PC-3 (cell line): ENCODE measurements around the gene ETS1. TPM values are rescaled to one million over a fixed set of nuclear protein-coding genes. Genes with fewer than 3 reads are reported as not detected.

Experiments used
- ATAC-seq: fragments of 200-7000 bp; cut with Tn5 transposase; 2 replicates; pipeline ENCODE4 v1.9.1; 2020; ENCODE audit warnings: mild to moderate bottlenecking, moderate library complexity
- BruUV-seq: library from RNA; stranded (reverse); fragments of 400-500 nt; replicated peaks from 2 replicates; lab custom pipeline; 2021; lab: Mats Ljungman, UMichigan
- CTCF ChIA-PET: fragments of 300-600 bp; sonication (Branson Sonifier 250); formaldehyde crosslinking; loops from one replicate; lab custom pipeline; 2022; ENCODE audit warnings: antibody characterized with exemption; lab: Charles Lee
- POLR2A ChIA-PET: fragments of 300-600 bp; sonication (Branson Sonifier 250); formaldehyde crosslinking; loops from one replicate; lab custom pipeline; 2022; ENCODE audit warnings: antibody characterized with exemption; ENCODE audit not compliant: unreplicated experiment; lab: Charles Lee
- DNase-seq: peaks from one replicate; pipeline ENCODE4 v3.0.0-alpha.2; 2015
- H2AFZ ChIP-seq: fragments of 300-600 bp; sonication (generic); 2 replicates; pipeline ENCODE4 v1.6.0; 2016; ENCODE audit warnings: antibody characterized with exemption, low read length
- H3F3A ChIP-seq: fragments of 300-600 bp; sonication (generic); one replicate; pipeline ENCODE4 v1.6.0; 2017; ENCODE audit warnings: antibody characterized with exemption, low read length, control low read depth, mild to moderate bottlenecking; ENCODE audit not compliant: unreplicated experiment
- H3K27ac ChIP-seq: fragments of 300-600 bp; sonication (generic); 2 replicates; pipeline ENCODE4 v1.5.1; 2016; ENCODE audit warnings: mild to moderate bottlenecking, low read length
- H3K27me3 ChIP-seq: fragments of 300-600 bp; sonication (generic); 2 replicates; pipeline ENCODE4 v1.6.1; 2016; ENCODE audit warnings: low read length, mixed read lengths
- H3K36me3 ChIP-seq: fragments of 300-600 bp; sonication (generic); 2 replicates; pipeline ENCODE4 v1.6.1; 2016; ENCODE audit warnings: low read depth, mixed run types, low read length, mixed read lengths
- H3K4me1 ChIP-seq: fragments of 300-600 bp; sonication (generic); 2 replicates; pipeline ENCODE4 v1.5.1; 2016; ENCODE audit warnings: low read length; ENCODE audit not compliant: insufficient read depth
- H3K4me2 ChIP-seq: fragments of 300-600 bp; sonication (generic); 2 replicates; pipeline ENCODE4 v1.6.0; 2016; ENCODE audit warnings: low read length
- H3K4me3 ChIP-seq: fragments of 300-600 bp; sonication (generic); 2 replicates; pipeline ENCODE4 v1.5.1; 2016; ENCODE audit warnings: mild to moderate bottlenecking, low read length, mixed read lengths
- H3K79me2 ChIP-seq: fragments of 300-600 bp; sonication (generic); 2 replicates; pipeline ENCODE4 v1.6.1; 2017; ENCODE audit warnings: low read length, mixed read lengths
- H3K9ac ChIP-seq: fragments of 300-600 bp; sonication (generic); 2 replicates; pipeline ENCODE4 v1.6.0; 2016; ENCODE audit warnings: mild to moderate bottlenecking, low read length
- H3K9me2 ChIP-seq: fragments of 300-600 bp; sonication (generic); replicated peaks from 2 replicates; pipeline ENCODE4 v1.6.1; 2016; ENCODE audit warnings: mixed run types, low read length, mixed read lengths
- H3K9me3 ChIP-seq: fragments of 300-600 bp; sonication (generic); 2 replicates; pipeline ENCODE4 v1.6.1; 2016; ENCODE audit warnings: low read length, mixed read lengths
- H4K20me1 ChIP-seq: fragments of 300-600 bp; sonication (generic); 2 replicates; pipeline ENCODE4 v1.6.1; 2016; ENCODE audit warnings: low read length, mixed read lengths
- EZH2 ChIP-seq: fragments of 300-600 bp; sonication (generic); IDR thresholded peaks from one replicate; pipeline ENCODE4 v1.6.1; 2017; ENCODE audit warnings: antibody characterized with exemption, mild to moderate bottlenecking, low read length; ENCODE audit not compliant: unreplicated experiment
- EZH2phosphoT487 ChIP-seq: fragments of 300-600 bp; sonication (generic); IDR thresholded peaks from 2 replicates; pipeline ENCODE4 v1.6.1; 2018; ENCODE audit warnings: mild to moderate bottlenecking, antibody characterized with exemption, low read length, borderline replicate concordance
- intact Hi-C: fragments of 100-400 bp; cut with micrococcal nuclease; formaldehyde crosslinking; loops from 2 replicates; pipeline ENCODE4 v1.9.0; 2023
- total RNA-seq: library from RNA; depleted of rRNA; stranded (reverse); fragments of >200 nt; gene quantifications from 2 replicates; pipeline ENCODE4 v1.2.3, GENCODE V29; 2014
- TF ChIP-seq, protein P1 (sequence below): fragments of 300-600 bp; sonication (generic); conservative IDR thresholded peaks from 2 replicates; pipeline ENCODE4 v1.5.1; 2017; ENCODE audit warnings: antibody characterized with exemption, low read depth, mild to moderate bottlenecking, low read length

ETS1 gene
- total RNA-seq, 1 experiment from 2014 or later = 52.0 TPM

DNA sequence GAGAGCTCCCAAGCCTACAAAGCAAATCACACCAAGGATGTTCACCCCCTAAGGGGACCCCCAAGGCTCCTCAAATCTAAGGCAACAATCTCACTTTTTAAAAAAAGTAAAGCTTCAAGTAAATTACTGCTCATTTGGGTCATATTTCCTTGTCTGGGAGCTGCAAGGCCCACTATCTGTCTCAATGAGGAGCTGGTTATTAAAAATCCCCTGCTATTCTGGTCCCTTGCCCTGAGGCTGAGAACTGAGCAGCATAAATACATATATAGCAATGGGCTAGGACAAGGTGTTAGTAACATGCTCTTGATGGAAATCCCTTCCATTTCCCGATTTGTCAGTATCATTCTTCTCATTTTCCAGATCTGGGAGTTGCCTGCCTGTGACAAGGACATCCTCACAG lies 119.2 kb downstream of the ETS1 start:
- TF ChIP-seq EZH2 = no peak
- TF ChIP-seq, protein P1, sequence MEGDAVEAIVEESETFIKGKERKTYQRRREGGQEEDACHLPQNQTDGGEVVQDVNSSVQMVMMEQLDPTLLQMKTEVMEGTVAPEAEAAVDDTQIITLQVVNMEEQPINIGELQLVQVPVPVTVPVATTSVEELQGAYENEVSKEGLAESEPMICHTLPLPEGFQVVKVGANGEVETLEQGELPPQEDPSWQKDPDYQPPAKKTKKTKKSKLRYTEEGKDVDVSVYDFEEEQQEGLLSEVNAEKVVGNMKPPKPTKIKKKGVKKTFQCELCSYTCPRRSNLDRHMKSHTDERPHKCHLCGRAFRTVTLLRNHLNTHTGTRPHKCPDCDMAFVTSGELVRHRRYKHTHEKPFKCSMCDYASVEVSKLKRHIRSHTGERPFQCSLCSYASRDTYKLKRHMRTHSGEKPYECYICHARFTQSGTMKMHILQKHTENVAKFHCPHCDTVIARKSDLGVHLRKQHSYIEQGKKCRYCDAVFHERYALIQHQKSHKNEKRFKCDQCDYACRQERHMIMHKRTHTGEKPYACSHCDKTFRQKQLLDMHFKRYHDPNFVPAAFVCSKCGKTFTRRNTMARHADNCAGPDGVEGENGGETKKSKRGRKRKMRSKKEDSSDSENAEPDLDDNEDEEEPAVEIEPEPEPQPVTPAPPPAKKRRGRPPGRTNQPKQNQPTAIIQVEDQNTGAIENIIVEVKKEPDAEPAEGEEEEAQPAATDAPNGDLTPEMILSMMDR = no peak
- TF ChIP-seq EZH2phosphoT487 = no peak
- POLR2A ChIA-PET = no interaction called here
- DNase-seq (no peak), ATAC-seq (no peak)
- Histone ChIP-seq H3K27ac (peak overlapping the region; percentile 75), H3K27me3 (no peaks in the 10 kb centered on the region), H3K4me3 (no peak overlapping the region), H3K9me3 (no peaks in the 10 kb centered on the region), H3K9me2 (no peaks in the 10 kb centered on the region), H4K20me1 (no peaks in the 10 kb centered on the region), H3K4me2 (peak overlapping the region; percentile 30), H3K36me3 (peaks cover 79% of the 10 kb centered on the region), H2AFZ (no peak overlapping the region), H3K9ac (peak overlapping the region; percentile 34), H3K79me2 (peaks cover 94% of the 10 kb centered on the region), H3F3A (no peaks in the 10 kb centered on the region), H3K4me1 (peaks cover 35% of the 10 kb centered on the region)
- CTCF ChIA-PET = interaction anchor here (1.4 kb wide), 1 partner anchor 132 kb away, joined by 4 read pairs; no protein-coding TSS in a partner anchor
- BruUV-seq = no TSS peak
- intact Hi-C loops = no loop called here

- no peaks in the 10 kb centered on the region for H3F3A ChIP-seq
- no peaks in the 10 kb centered on the region for H4K20me1 ChIP-seq
- H2AFZ ChIP-seq = no peak overlapping the region
- peak overlapping the region; percentile 75 for H3K27ac ChIP-seq
- H3K9ac ChIP-seq = peak overlapping the region; percentile 34
- no peak for TF ChIP-seq EZH2
- TF ChIP-seq, protein P1 = 0 out of 2 replicates have a peak, but pooled peaks have one; percentile 20
- ChIA-PET POLR2A (no interaction called here), CTCF (interaction anchor here (1.4 kb wide), 1 partner anchor 131 kb away, joined by 4 read pairs; no protein-coding TSS in a partner anchor)
- peaks cover 30% of the 10 kb centered on the region for H3K4me1 ChIP-seq
- no peaks in the 10 kb centered on the region for H3K9me2 ChIP-seq
- no peaks in the 10 kb centered on the region for H3K27me3 ChIP-seq
- peaks cover 79% of the 10 kb centered on the region for H3K36me3 ChIP-seq
- BruUV-seq = no TSS peak
- H3K79me2 ChIP-seq = peaks cover 89% of the 10 kb centered on the region
- intact Hi-C loops = no loop called here
- DNase-seq (peak; percentile 86), ATAC-seq (peak; percentile 61)
- H3K4me2 ChIP-seq = peak overlapping the region; percentile 30
- H3K9me3 ChIP-seq = no peaks in the 10 kb centered on the region
- H3K4me3 ChIP-seq = no peak overlapping the region
Observed at GRCh38 chr11:128467610-128468041, 119.7 kb downstream of the ETS1 start.

GRCh38 chr11:128467041-128467440 lies 120.3 kb downstream of the ETS1 start:
- intact Hi-C loops = no loop called here
- POLR2A ChIA-PET = no interaction called here
- no TSS peak for BruUV-seq

More at GRCh38 chr11:128467041-128467440, 120.3 kb downstream of the ETS1 start:
- CTCF ChIA-PET = interaction anchor here (1.4 kb wide), 1 partner anchor 131 kb away, joined by 4 read pairs; no protein-coding TSS in a partner anchor
- Histone ChIP-seq H3K27ac (peak overlapping the region; percentile 75), H3K9me2 (no peaks in the 10 kb centered on the region), H3K4me3 (no peak overlapping the region), H3K4me1 (peaks cover 24% of the 10 kb centered on the region), H2AFZ (no peak overlapping the region), H3K4me2 (no peak overlapping the region; the same call in 1 of the 2 replicates), H3K27me3 (no peaks in the 10 kb centered on the region), H3K79me2 (peaks cover 84% of the 10 kb centered on the region), H4K20me1 (no peaks in the 10 kb centered on the region), H3K9me3 (no peaks in the 10 kb centered on the region), H3K9ac (peak overlapping the region; percentile 9; the same call in 1 of the 2 replicates), H3F3A (no peaks in the 10 kb centered on the region), H3K36me3 (peaks cover 84% of the 10 kb centered on the region)
- TF ChIP-seq EZH2 = no peak
- TF ChIP-seq, protein P1 = no peak
- no peak for TF ChIP-seq EZH2phosphoT487
- no peak for ATAC-seq
- DNase-seq = no peak
